Neural cell (in vitro differentiated cells): ENCODE results near the gene RNF125.

Source experiments
- CTCF ChIP-seq: fragments of 450-650 bp; IDR thresholded peaks from 2 replicates; pipeline ENCODE4 v1.5.1; 2014; ENCODE audit warnings: antibody characterized with exemption, mild to moderate bottlenecking, moderate library complexity; ENCODE audit not compliant: poor library complexity, severe bottlenecking
- EP300 ChIP-seq: fragments of 450-650 bp; conservative IDR thresholded peaks from 2 replicates; pipeline ENCODE4 v1.6.1; 2014; ENCODE audit warnings: antibody characterized with exemption, mild to moderate bottlenecking, moderate library complexity; ENCODE audit not compliant: poor library complexity, severe bottlenecking
- EZH2 ChIP-seq: fragments of 200-600, 300-800 bp; shearing (Covaris generic), sonication (generic); IDR thresholded peaks from 2 replicates; pipeline ENCODE4 v1.6.1; 2014; ENCODE audit warnings: antibody characterized with exemption, low read length, borderline replicate concordance, mild to moderate bottlenecking; ENCODE audit not compliant: insufficient read depth, poor library complexity, severe bottlenecking
- POLR2AphosphoS5 ChIP-seq: IDR thresholded peaks from 2 replicates; pipeline ENCODE4 v1.6.1; 2012
- RAD21 ChIP-seq: fragments of 450-650 bp; conservative IDR thresholded peaks from 2 replicates; pipeline ENCODE4 v1.6.1; 2014; ENCODE audit warnings: antibody characterized with exemption, mild to moderate bottlenecking, moderate library complexity
- REST ChIP-seq: IDR thresholded peaks from 2 replicates; pipeline ENCODE4 v1.6.1; 2012; ENCODE audit warnings: borderline replicate concordance

- TF ChIP-seq CTCF (no peak), RAD21 (no peak), POLR2AphosphoS5 (no peak), REST (no peak), EP300 (no peak), EZH2 (no peak)
Measured at GRCh38 chr18:32011193-32011592, 7.4 kb upstream of the RNF125 start.
